GM21737 (cell line): ENCODE results near the gene CCDC190.
"Not testable (repeated sequence)": the region's sequence is repeated elsewhere in the genome, so short reads cannot be mapped to it uniquely, and the experiment has no call there.

Experiments
- ATAC-seq: cut with Tn5 transposase; IDR thresholded peaks from one replicate; pipeline ENCODE4 v1.9.1; 2021; ENCODE audit warnings: mild to moderate bottlenecking, moderate library complexity; ENCODE audit not compliant: unreplicated experiment

The CCDC190 gene

GRCh38 chr1:162878000-162878596 is 17.1 kb upstream of the CCDC190 start:
- ATAC-seq = no peak

GRCh38 chr1:162877412-162877811 is 16.4 kb upstream of the CCDC190 start:
- no peak for ATAC-seq

GRCh38 chr1:162876751-162877150 is 15.8 kb upstream of the CCDC190 start:
- no peak for ATAC-seq

GRCh38 chr1:162873671-162874666 is 13.0 kb upstream of the CCDC190 start:
- ATAC-seq = no peak

- no peak for ATAC-seq
Observed at GRCh38 chr1:162872981-162873380, 12.0 kb upstream of the CCDC190 start.

GRCh38 chr1:162871417-162871816 is 10.4 kb upstream of the CCDC190 start:
- ATAC-seq = not testable (repeated sequence)

GRCh38 chr1:162868972-162869371 is 8.0 kb upstream of the CCDC190 start:
- ATAC-seq = no peak

- no peak for ATAC-seq
Observed at GRCh38 chr1:162861625-162862024, 650 bp upstream of the CCDC190 start.

GRCh38 chr1:162859191-162859590 is 1.8 kb downstream of the CCDC190 start:
- no peak for ATAC-seq

- ATAC-seq = no peak
Observed at GRCh38 chr1:162857850-162858249, 3.1 kb downstream of the CCDC190 start.

GRCh38 chr1:162856260-162856659 is 4.7 kb downstream of the CCDC190 start:
- ATAC-seq = no peak

- ATAC-seq = no peak
Observed at GRCh38 chr1:162855461-162856150, 5.4 kb downstream of the CCDC190 start.

- peak; percentile 71 for ATAC-seq
Observed at GRCh38 chr1:162854245-162854882, 6.6 kb downstream of the CCDC190 start.

GRCh38 chr1:162851341-162851740 is 9.6 kb downstream of the CCDC190 start:
- no peak for ATAC-seq

- no peak for ATAC-seq
Observed at GRCh38 chr1:162849711-162850110, 11.3 kb downstream of the CCDC190 start.

GRCh38 chr1:162847839-162848453 is 13.0 kb downstream of the CCDC190 start:
- no peak for ATAC-seq

GRCh38 chr1:162846256-162847212 is 14.4 kb downstream of the CCDC190 start:
- ATAC-seq = no peak

GRCh38 chr1:162844153-162844552 is 16.8 kb downstream of the CCDC190 start:
- ATAC-seq = no peak

- ATAC-seq = no peak
Observed at GRCh38 chr1:162840250-162840839, 20.6 kb downstream of the CCDC190 start.
